Sigmoid colon (tissue), 7 donors: ENCODE data around the gene CRYBG1. TPM values are rescaled to one million over a fixed set of nuclear protein-coding genes. Genes with fewer than 3 reads are reported as not detected.
"Not testable (repeated sequence)": the region's sequence is repeated elsewhere in the genome, so short reads cannot be mapped to it uniquely, and the experiment has no call there.

ENCODE experiments used
- DNase-seq: peaks from one replicate; pipeline ENCODE4 v3.0.0-alpha.2; 2019
- H3K27ac ChIP-seq, 4 donors: fragments of 200-600 bp; sonication (generic); one replicate each; pipeline ENCODE4 v1.5.1; 2016 to 2019; ENCODE audit warnings: mild to moderate bottlenecking in 1 of 4
- H3K27me3 ChIP-seq, 3 donors: fragments of 200-600 bp; sonication (generic); one replicate each; pipeline ENCODE4 v1.5.1; 2019; ENCODE audit warnings: mild to moderate bottlenecking in 1 of 3
- H3K36me3 ChIP-seq, 4 donors: fragments of 200-600 bp; sonication (generic); one replicate each; pipeline ENCODE4 v1.5.1; 2016 to 2019
- H3K4me1 ChIP-seq, 4 donors: fragments of 200-600 bp; sonication (generic); one replicate each; pipeline ENCODE4 v1.5.1; 2017 to 2019
- H3K4me3 ChIP-seq, 4 donors: fragments of 200-600 bp; sonication (generic); one replicate each; pipeline ENCODE4 v1.5.1; 2017 to 2019; ENCODE audit warnings: mild to moderate bottlenecking in 2 of 4, moderate library complexity in 1 of 4
- H3K9me3 ChIP-seq, 4 donors: fragments of 200-600 bp in 3 of 4; sonication (generic) in 3 of 4; one replicate each; pipeline versions ENCODE4 v1.5.1 to v1.6.1; 2013 to 2019
- CTCF ChIP-seq, 4 experiments: fragments of 450-650 bp in 3 of 4; fragments of 200-600 bp in 1 of 4; IDR thresholded peaks; one replicate each; pipeline ENCODE4 v1.5.1; 2016 to 2019; ENCODE audit warnings: antibody characterized with exemption in 4 of 4, mild to moderate bottlenecking in 3 of 4, moderate library complexity in 2 of 4
- EP300 ChIP-seq, 4 donors: sonication (generic); formaldehyde crosslinking; IDR thresholded peaks; one replicate each; pipeline ENCODE4 v1.6.1; 2017; ENCODE audit warnings: antibody characterized with exemption in 4 of 4
- POLR2A ChIP-seq, 2 donors: fragments of 450-650 bp; IDR thresholded peaks; one replicate each; pipeline ENCODE4 v1.6.1; 2016; ENCODE audit warnings: antibody characterized with exemption in 2 of 2, mild to moderate bottlenecking in 2 of 2, moderate library complexity in 2 of 2
- POLR2AphosphoS5 ChIP-seq, 4 donors: sonication (generic); formaldehyde crosslinking; IDR thresholded peaks; one replicate each; pipeline ENCODE4 v1.6.1; 2017; ENCODE audit warnings: antibody characterized with exemption in 4 of 4
- WGBS, 2 donors: extraction: QIAGEN DNeasy Blood & Tissue Kit; methylation state at CpG; one replicate each; pipeline ENCODE4 v1.1.7; 2013; 5-methylcytosine and 5-hydroxymethylcytosine counted together
- intact Hi-C: fragments of 100-400 bp; cut with DNase I; formaldehyde crosslinking; loops from one replicate; pipeline ENCODE4 v1.15.1; 2023
- polyA plus RNA-seq, 3 donors: library from polyadenylated mRNA; stranded (reverse); fragments of 200-250 nt; gene quantifications; one replicate each; pipeline ENCODE4 v1.2.3, GENCODE V29; 2013
- total RNA-seq, 4 donors: library from RNA; depleted of rRNA; stranded (reverse); fragments of >200 nt; gene quantifications; one replicate each; pipeline ENCODE4 v1.1.0, GENCODE V29; 2016
- donor health status: healthy with polysubstance abuse.
- donor health status: Bipolar disorder and iron deficiency.
- donor health status: healthy.

CRYBG1 gene
- total and polyA plus RNA-seq, 7 donors = 5.8 to 26.5 (median 10.2) TPM

- H3K9me3 ChIP-seq = no peaks in the 10 kb centered on the region
- no peak overlapping the region for H3K27ac ChIP-seq
- H3K27me3 ChIP-seq = no peaks in the 10 kb centered on the region
- peaks cover 0 to 2% (median under 1%) of the 10 kb centered on the region in 4 donors for H3K4me1 ChIP-seq
- no peak for DNase-seq
- H3K36me3 ChIP-seq = peaks cover 0 to 5% (median 0%) of the 10 kb centered on the region in 4 donors
- intact Hi-C loops = no loop called here
- no peak overlapping the region for H3K4me3 ChIP-seq
- WGBS, 2 donors = 90 to 91% methylated on average over 6 of the region's 6 CpGs
- TF ChIP-seq CTCF (IDR thresholded peaks at IDR 0.05) = no peak
- no peak for TF ChIP-seq EP300 (IDR thresholded peaks at IDR 0.05)
- TF ChIP-seq POLR2A (IDR thresholded peaks at IDR 0.05) = no peak
- no peak for TF ChIP-seq POLR2AphosphoS5 (IDR thresholded peaks at IDR 0.05)
These were observed 180.4 kb downstream of the CRYBG1 start for GRCh38 chr6:106540907-106541306.

GRCh38 chr6:106546261-106546690 is 185.8 kb downstream of the CRYBG1 start:
- no peak for DNase-seq
- intact Hi-C loops = no loop called here
- H3K27me3 ChIP-seq = no peaks in the 10 kb centered on the region
- peaks cover 0 to 19% (median 13%) of the 10 kb centered on the region in 4 donors for H3K4me1 ChIP-seq
- H3K36me3 ChIP-seq = peaks cover 0 to 5% (median 0%) of the 10 kb centered on the region in 4 donors
- peak overlapping the region; percentile 1 to 60 (median 45) for H3K27ac ChIP-seq
- H3K9me3 ChIP-seq = no peaks in the 10 kb centered on the region
- TF ChIP-seq CTCF (IDR thresholded peaks at IDR 0.05) (no peak), EP300 (IDR thresholded peaks at IDR 0.05) (no peak), POLR2AphosphoS5 (IDR thresholded peaks at IDR 0.05) (no peak), POLR2A (IDR thresholded peaks at IDR 0.05) (no peak)
- H3K4me3 ChIP-seq = no peak overlapping the region
- 13 to 30% methylated on average over 2 of the region's 2 CpGs for whole genome bisulfite sequencing, 2 donors

- WGBS, 2 donors = 22 to 26% methylated on average over 5 of the region's 5 CpGs
- Histone ChIP-seq H3K27ac (peak overlapping the region; percentile 1 to 60 (median 45)), H3K27me3 (no peaks in the 10 kb centered on the region), H3K4me3 (no peak overlapping the region), H3K4me1 (peaks cover 0 to 19% (median 13%) of the 10 kb centered on the region in 4 donors), H3K36me3 (peaks cover 0 to 5% (median 0%) of the 10 kb centered on the region in 4 donors), H3K9me3 (no peaks in the 10 kb centered on the region)
- intact Hi-C loops = no loop called here
- no peak for DNase-seq
- TF ChIP-seq POLR2A (IDR thresholded peaks at IDR 0.05) = no peak
- TF ChIP-seq POLR2AphosphoS5 (IDR thresholded peaks at IDR 0.05) = no peak
- TF ChIP-seq CTCF (IDR thresholded peaks at IDR 0.05) = no peak
- TF ChIP-seq EP300 (IDR thresholded peaks at IDR 0.05) = no peak
These were observed 186.3 kb downstream of the CRYBG1 start for GRCh38 chr6:106546691-106547414.

- Histone ChIP-seq H3K36me3 (peaks cover 0 to 5% (median 0%) of the 10 kb centered on the region in 4 donors), H3K27me3 (no peaks in the 10 kb centered on the region), H3K9me3 (no peaks in the 10 kb centered on the region), H3K4me3 (no peak overlapping the region), H3K27ac (peak overlapping the region in 2 of 4 donors; percentile 39 to 60), H3K4me1 (peaks cover 0 to 19% (median 13%) of the 10 kb centered on the region in 4 donors)
- TF ChIP-seq CTCF (IDR thresholded peaks at IDR 0.05) (no peak), POLR2AphosphoS5 (IDR thresholded peaks at IDR 0.05) (no peak), POLR2A (IDR thresholded peaks at IDR 0.05) (no peak)
- WGBS, 2 donors = 60 to 69% methylated on average over 6 of the region's 6 CpGs
- intact Hi-C loops = no loop called here
- DNase-seq = no peak
These were observed 187.3 kb downstream of the CRYBG1 start for GRCh38 chr6:106547601-106548453.

- H3K27me3 ChIP-seq, DNase-seq, H3K27ac ChIP-seq, H3K9me3 ChIP-seq, intact Hi-C loops, H3K4me3 ChIP-seq: not testable (repeated sequence)
- 96 to 100% methylated on average over 3 of the region's 6 CpGs for WGBS, 2 donors
- H3K36me3 ChIP-seq = peaks cover 0 to 14% (median 3%) of the 10 kb centered on the region in 4 donors
- peaks cover 0 to 19% (median 13%) of the 10 kb centered on the region in 4 donors for H3K4me1 ChIP-seq
These were observed 188.5 kb downstream of the CRYBG1 start for GRCh38 chr6:106548926-106549455.
